Metanephros (tissue), 2 donors: ENCODE results near the gene LARGE1. TPM values are rescaled to one million over a fixed set of nuclear protein-coding genes. Genes with fewer than 3 reads are reported as not detected.

Experiments used
- small RNA-seq: library from RNA; depleted of rRNA; stranded (forward); fragments of <200 nt; gene quantifications from one replicate; pipeline ENCODE3, GENCODE V24; 2014; ENCODE audit warnings: low replicate concordance
- total RNA-seq: library from RNA; depleted of rRNA; stranded (reverse); fragments of >200 nt; gene quantifications from one replicate; pipeline ENCODE4 v1.2.3, GENCODE V29; 2014

The LARGE1 gene
- total RNA-seq, result 43.6 TPM

DNA sequence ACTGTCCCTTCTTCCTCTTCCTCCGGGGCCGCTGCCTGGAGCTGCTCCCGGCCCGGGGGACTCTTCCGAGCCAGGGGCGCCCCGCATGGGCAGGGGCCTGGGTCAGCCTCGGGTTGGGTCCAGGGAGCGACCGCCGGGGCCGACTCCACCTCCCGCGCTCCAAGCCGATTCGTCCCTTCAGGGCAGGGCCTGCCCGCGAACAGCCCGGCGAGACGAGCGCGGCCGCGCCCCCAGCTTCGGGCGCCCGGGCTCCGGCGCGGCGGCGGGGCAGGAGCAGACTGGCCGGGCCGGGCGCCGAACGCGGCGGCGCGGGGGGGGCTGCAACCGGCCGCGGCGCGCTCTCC lies at the start of gene LARGE1:
TSS of gene LARGE1 (minus strand) at position 280 of the 344 bp plus-strand sequence.

Small RNA genes within 50 kb of the gene (small RNA-seq; reads per million reads assigned to genes)
- gene MIR4764, result not detected
- gene SNORA50B, result not detected
